OCI-LY3 (cell line): ENCODE measurements around the gene PLB1.

Source experiments
- H2AFZ ChIP-seq: fragments of 200-600, 300-600 bp; shearing (Covaris generic); 2 replicates; pipeline ENCODE4 v1.6.0; 2014; ENCODE audit warnings: antibody characterized with exemption, low read depth, low read length
- H3K27ac ChIP-seq: fragments of 200-600, 300-600 bp; sonication (generic); 2 replicates; pipeline ENCODE4 v1.5.1; 2014; ENCODE audit warnings: mild to moderate bottlenecking, low read length, moderate library complexity, mixed read lengths
- H3K27me3 ChIP-seq: fragments of 200-600, 300-600 bp; sonication (generic); 2 replicates; pipeline ENCODE4 v1.6.1; 2014; ENCODE audit warnings: low read depth, low read length, mixed read lengths
- H3K36me3 ChIP-seq: fragments of 200-600, 300-600 bp; sonication (generic); replicated peaks from 2 replicates; pipeline ENCODE3; 2014; ENCODE audit warnings: low read depth, low read length, mixed read lengths
- H3K4me1 ChIP-seq: fragments of 300-600, 200-600 bp; sonication (generic); 2 replicates; pipeline ENCODE4 v1.6.1; 2014; ENCODE audit warnings: low read length, mixed read lengths
- H3K4me2 ChIP-seq: fragments of 200-600, 300-600 bp; sonication (generic); 2 replicates; pipeline ENCODE4 v1.6.1; 2014; ENCODE audit warnings: low read length, mixed read lengths
- H3K4me3 ChIP-seq: fragments of 300-600, 200-600 bp; sonication (generic); 2 replicates; pipeline ENCODE4 v1.5.1; 2014; ENCODE audit warnings: antibody characterized with exemption, mild to moderate bottlenecking, low read length, moderate library complexity
- H3K79me2 ChIP-seq: fragments of 300-600, 200-600 bp; shearing (Covaris generic); 2 replicates; pipeline ENCODE4 v1.6.1; 2014; ENCODE audit warnings: mild to moderate bottlenecking, low read length, mixed read lengths
- H3K9ac ChIP-seq: fragments of 300-600, 200-600 bp; shearing (Covaris generic); 2 replicates; pipeline ENCODE4 v1.6.0; 2014; ENCODE audit warnings: mild to moderate bottlenecking, low read length, moderate library complexity
- H3K9me3 ChIP-seq: fragments of 200-600, 300-600 bp; shearing (Covaris generic); 2 replicates; pipeline ENCODE4 v1.6.1; 2014; ENCODE audit warnings: low read length, mixed read lengths; ENCODE audit not compliant: insufficient read depth
- H4K20me1 ChIP-seq: fragments of 200-600, 300-600 bp; sonication (generic); 2 replicates; pipeline ENCODE4 v1.6.1; 2016; ENCODE audit warnings: low read length, mixed read lengths; ENCODE audit not compliant: insufficient read depth
- CTCF ChIP-seq: fragments of 200-600, 300-600 bp; sonication (generic); IDR thresholded peaks from 2 replicates; pipeline ENCODE4 v1.5.1; 2014; ENCODE audit warnings: antibody characterized with exemption, low read length, low read depth
- EZH2phosphoT487 ChIP-seq: fragments of 200-600 bp; shearing (Covaris generic); IDR thresholded peaks from 2 replicates; pipeline ENCODE4 v1.6.1; 2018; ENCODE audit warnings: antibody characterized with exemption, mixed run types, low read depth

The PLB1 gene

GRCh38 chr2:28624793-28625701, 129.2 kb downstream of the PLB1 start:
- Histone ChIP-seq H3K27me3 (no peaks in the 10 kb centered on the region), H3K4me3 (peak overlapping the region; percentile 74), H3K79me2 (no peaks in the 10 kb centered on the region), H3K4me1 (peaks cover 46% of the 10 kb centered on the region), H2AFZ (0 out of 2 replicates have a peak overlapping the region, but pooled peaks have one; percentile 49), H4K20me1 (no peaks in the 10 kb centered on the region), H3K9me3 (no peaks in the 10 kb centered on the region), H3K27ac (peak overlapping the region; percentile 84), H3K4me2 (peak overlapping the region; percentile 89), H3K36me3 (no peaks in the 10 kb centered on the region), H3K9ac (peak overlapping the region; percentile 74)
- TF ChIP-seq CTCF, result no peak
- no peak for TF ChIP-seq EZH2phosphoT487

GRCh38 chr2:28626376-28626775, 130.5 kb downstream of the PLB1 start:
- Histone ChIP-seq H3K27ac (no peak overlapping the region), H3K4me2 (no peak overlapping the region), H3K9me3 (no peaks in the 10 kb centered on the region), H3K36me3 (no peaks in the 10 kb centered on the region), H3K9ac (no peak overlapping the region), H3K4me3 (no peak overlapping the region), H3K79me2 (no peaks in the 10 kb centered on the region), H2AFZ (no peak overlapping the region), H3K27me3 (no peaks in the 10 kb centered on the region), H3K4me1 (peaks cover 35% of the 10 kb centered on the region), H4K20me1 (no peaks in the 10 kb centered on the region)
- TF ChIP-seq EZH2phosphoT487 (no peak), CTCF (no peak)

GRCh38 chr2:28626891-28627421, 131.1 kb downstream of the PLB1 start:
- TF ChIP-seq CTCF, result no peak
- no peak for TF ChIP-seq EZH2phosphoT487
- Histone ChIP-seq H3K79me2 (no peaks in the 10 kb centered on the region), H3K4me2 (no peak overlapping the region), H3K4me1 (peaks cover 29% of the 10 kb centered on the region), H3K4me3 (no peak overlapping the region), H3K27me3 (no peaks in the 10 kb centered on the region), H3K9ac (no peak overlapping the region), H3K36me3 (no peaks in the 10 kb centered on the region), H3K27ac (no peak overlapping the region), H3K9me3 (no peaks in the 10 kb centered on the region), H2AFZ (no peak overlapping the region), H4K20me1 (no peaks in the 10 kb centered on the region)

GRCh38 chr2:28627722-28628480, 132.0 kb downstream of the PLB1 start:
- Histone ChIP-seq H3K9me3 (no peaks in the 10 kb centered on the region), H3K9ac (no peak overlapping the region), H2AFZ (no peak overlapping the region), H3K36me3 (no peaks in the 10 kb centered on the region), H3K27me3 (no peaks in the 10 kb centered on the region), H3K4me2 (no peak overlapping the region), H3K4me1 (peaks cover 26% of the 10 kb centered on the region), H3K27ac (no peak overlapping the region), H4K20me1 (no peaks in the 10 kb centered on the region), H3K4me3 (no peak overlapping the region), H3K79me2 (no peaks in the 10 kb centered on the region)
- no peak for TF ChIP-seq EZH2phosphoT487
- TF ChIP-seq CTCF, result no peak
